ENCODE measurements around the gene DGKD.

The DGKD gene

DNA sequence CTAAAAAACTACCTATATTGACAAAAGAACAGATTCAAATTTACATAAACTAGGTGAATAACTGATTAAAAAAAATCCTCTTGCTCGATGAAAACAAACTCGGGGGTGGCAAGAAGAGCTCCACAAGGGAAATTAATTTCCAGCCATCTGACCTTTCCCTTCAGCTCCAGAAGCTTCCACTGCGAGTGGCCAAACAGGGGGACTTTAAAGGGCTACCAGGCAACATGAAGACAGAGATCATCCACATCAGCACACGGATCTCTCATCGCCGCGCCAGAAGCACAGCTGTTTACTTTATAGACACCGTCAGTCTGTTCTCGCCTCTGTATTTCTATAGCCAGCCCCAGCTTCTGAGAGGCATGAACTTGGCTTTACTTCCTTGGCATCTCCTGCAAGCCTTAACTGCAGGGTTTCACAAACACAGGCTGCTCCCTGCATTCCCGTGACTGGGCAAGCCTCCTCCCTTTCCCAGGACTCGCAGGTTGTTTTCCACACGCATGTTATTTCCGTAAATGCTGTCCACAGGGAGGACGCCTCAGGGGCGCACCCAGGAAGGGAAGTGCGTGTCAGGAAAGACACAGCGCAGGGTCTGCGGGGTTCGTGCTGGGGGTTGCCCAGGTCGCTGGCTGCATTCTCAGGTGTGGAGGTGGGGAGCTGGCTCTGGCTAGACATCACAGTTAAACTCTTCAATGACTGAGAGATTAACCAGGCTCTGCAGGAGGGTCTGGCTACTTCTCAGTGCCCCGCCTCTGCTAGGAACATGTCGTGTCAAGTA, 127.3 kb downstream of the DGKD start:
- DNase-seq, result peak; percentile 41

GRCh38 chr2:233482616-233483015, 128.3 kb downstream of the DGKD start:
- DNase-seq, result no peak

- no peak for DNase-seq
These were observed 131.4 kb downstream of the DGKD start for GRCh38 chr2:233485726-233486125.

DNA sequence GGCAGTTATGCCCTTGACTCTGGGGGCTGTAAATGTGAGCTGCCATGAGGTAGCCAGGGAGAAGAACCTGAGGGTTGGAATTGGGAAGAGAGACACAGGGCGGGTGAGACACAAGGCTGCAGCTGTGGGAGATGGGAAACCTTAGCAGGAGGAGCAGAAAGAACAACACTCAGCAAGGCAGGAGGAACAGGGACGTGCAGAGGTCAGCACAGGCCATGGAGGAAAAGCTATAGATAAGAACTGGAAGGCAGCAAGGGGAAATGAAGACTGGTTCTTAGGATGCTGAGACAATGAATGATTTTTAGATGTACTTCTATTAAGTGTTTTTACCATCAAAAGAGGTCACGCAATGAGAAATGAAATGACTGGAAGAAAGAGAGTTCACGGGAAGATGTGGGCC, 132.1 kb downstream of the DGKD start:
- DNase-seq, result no peak

DNA sequence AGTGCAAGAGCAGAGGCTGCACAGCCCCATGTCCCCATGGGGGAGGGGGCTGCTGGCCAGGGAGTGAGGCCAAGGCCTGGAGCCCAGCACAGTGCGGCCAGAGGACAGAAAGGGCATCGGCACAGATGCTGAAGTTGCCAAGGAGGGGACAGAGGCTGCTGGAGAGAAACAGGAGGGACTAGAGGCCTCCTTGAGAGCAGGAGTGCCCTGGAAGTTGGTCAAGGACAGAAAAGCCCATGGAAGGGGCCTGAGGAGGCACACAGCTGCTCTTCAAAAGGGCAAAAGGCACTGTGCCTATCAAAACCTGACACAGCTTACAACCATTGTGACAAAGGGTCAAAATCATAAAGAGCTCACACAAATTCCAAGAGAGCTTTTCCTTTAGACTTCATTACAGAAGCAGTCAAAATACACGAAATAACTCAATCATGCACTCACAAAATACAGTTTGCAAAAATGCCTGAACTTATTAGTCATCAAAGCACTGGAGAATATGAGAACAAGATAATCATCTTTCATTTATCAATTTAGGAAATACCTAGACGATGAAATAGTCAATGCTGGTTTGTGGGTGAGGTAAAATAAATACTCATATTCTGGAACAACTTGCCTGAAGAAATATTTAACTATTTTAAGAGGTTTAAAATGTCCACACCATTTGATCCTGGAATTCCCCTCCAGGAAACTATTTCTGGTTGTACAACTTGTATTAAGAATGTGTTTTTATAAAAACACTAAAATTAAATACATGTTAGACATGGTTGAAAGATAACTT, 132.7 kb downstream of the DGKD start:
- no peak for DNase-seq

DNA sequence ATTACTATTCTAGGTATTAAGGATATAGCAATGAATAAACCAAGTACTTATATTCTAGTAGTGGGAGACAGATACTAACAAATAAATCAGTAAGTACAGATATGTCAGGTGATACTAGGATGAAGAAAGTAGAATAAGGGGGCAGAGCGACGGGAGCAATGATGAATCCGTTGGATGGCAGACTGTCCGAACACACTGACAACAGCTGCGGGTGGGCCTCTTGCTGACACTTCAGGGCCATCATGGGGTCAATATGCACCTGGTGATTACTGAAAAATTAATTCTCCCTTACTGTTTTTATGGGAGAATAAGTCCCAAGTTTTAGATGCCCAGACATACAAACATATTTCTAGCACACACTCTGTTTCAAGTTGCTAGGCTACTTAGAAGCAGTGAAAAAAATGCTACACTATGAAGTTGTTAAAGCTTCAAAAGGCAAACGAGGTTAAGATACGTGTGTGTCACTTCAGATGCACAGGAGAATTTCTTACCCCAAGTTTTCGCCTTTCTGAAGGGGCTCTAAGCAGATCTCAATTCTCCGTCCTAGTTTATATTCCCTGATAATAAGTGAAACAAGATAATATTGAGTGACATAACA, 133.6 kb downstream of the DGKD start:
- no peak for DNase-seq

DNA sequence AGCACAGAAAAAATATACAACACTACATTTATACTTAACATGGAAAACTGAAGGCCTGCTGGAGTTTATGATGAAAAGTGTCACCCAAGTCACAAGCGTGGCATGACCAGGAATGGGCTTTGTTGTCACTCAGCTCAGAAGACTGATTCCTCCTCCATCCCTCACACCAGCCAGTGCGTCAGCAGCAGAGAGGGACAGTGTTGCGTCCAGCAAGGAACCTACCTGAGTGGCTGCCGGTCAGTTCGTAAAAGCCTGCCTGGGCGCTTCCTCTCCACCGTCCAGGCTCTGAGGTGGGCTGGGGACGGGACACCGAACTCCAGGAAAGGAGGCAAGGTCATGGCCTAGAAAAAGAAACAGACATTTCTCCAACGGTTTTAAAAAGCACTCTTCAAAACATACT, 134.8 kb downstream of the DGKD start:
- DNase-seq, result no peak

- DNase-seq, result no peak
These were observed 135.4 kb downstream of the DGKD start for GRCh38 chr2:233489666-233490065.

- no peak for DNase-seq
These were observed 136.5 kb downstream of the DGKD start for GRCh38 chr2:233490831-233491230.

DNA sequence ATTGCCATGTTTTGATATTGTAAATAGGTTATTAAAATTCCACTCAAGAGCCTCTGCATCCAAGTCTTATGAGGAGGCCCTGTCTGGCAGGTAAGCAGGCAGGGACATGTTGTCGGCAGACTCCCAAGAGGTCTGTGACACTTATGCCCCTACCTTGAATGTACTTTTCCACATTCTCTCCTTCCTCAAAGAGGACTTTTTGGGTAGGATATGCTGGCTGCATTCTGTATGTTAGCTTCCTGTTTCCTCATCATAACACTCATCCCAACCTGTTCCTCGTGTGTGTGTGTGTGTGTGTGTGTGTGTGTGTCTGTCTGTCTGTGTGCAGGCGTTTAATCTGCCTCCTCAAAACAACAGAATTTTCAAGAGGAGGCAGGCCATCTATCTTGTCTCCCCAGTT, 137.0 kb downstream of the DGKD start:
- DNase-seq, result no peak

GRCh38 chr2:233492078-233492477, 137.8 kb downstream of the DGKD start:
- DNase-seq, result no peak

DNA sequence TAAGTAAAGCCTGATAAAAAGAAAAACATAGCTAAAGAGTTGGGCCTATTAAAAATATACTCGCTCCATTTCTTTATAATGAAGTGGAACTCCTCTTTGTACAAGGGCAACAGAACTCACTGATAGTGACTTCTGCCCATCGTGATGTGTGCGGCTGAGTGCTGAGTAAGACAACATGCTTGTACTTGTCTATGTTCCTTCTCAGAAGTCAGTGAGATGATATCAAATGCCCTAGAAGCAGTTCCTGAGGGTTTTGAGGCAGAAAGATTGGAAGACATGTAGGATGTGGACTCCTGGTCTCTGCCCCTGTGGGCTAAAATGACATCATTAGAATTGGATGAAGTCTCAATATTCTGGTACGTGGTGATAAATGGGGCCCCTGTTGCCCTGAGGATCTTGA, 138.5 kb downstream of the DGKD start:
- no peak for DNase-seq

DNA sequence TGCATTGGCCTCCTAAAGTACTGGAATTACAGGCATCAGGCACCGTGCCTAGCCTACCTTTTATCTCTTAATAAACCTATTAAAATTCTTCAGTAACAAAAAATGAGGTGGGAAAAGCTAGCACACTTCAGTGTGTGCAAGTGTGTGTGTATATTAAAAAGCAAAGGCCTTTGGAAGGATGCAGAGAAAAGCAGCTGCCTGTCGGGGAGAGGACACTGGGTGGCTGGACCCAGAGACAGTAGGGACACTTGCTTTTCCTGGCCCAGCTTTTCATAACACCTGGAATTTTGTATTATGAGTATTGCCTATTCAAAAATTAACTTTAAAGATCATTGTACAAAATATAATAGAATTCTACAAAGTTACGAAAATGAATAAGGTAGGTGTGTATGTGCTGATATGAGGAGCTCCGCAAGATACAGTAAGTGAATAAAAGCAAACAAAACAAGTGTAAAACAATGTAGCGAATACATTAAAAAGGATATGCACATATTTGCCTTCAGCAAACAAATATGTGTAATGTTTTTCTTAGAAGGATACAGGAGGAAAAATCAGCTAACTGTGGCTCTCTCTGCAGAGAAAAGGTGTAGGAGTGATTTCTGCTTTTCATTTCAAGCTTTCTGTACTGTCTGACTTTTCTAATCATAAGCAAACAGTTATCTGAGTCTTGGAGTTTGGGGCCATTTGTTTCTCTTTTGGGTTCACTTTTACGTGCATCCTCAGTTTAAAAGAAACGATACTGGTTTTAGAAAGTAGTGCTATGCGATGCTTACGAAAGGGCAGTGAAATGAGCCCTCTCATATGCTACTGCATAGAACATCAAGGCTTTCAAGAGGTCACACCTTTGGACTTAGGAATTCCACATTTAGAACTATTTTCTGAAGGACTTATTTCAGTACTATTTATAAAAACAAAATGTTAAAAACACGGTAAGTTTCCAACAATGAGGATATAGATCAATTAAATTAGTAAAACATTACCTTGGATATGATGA, 141.5 kb downstream of the DGKD start:
- DNase-seq, result no peak

- no peak for DNase-seq
These were observed 143.4 kb downstream of the DGKD start for GRCh38 chr2:233497692-233498091.

- no peak for DNase-seq
These were observed 143.8 kb downstream of the DGKD start for GRCh38 chr2:233498126-233498525.

GRCh38 chr2:233499928-233500327, 145.6 kb downstream of the DGKD start:
- no peak for DNase-seq

- no peak for DNase-seq
These were observed 147.1 kb downstream of the DGKD start for GRCh38 chr2:233501198-233502076.

GRCh38 chr2:233503481-233503880, 149.2 kb downstream of the DGKD start:
- DNase-seq, result no peak

GRCh38 chr2:233503947-233504637, 149.8 kb downstream of the DGKD start:
- DNase-seq, result no peak

DNA sequence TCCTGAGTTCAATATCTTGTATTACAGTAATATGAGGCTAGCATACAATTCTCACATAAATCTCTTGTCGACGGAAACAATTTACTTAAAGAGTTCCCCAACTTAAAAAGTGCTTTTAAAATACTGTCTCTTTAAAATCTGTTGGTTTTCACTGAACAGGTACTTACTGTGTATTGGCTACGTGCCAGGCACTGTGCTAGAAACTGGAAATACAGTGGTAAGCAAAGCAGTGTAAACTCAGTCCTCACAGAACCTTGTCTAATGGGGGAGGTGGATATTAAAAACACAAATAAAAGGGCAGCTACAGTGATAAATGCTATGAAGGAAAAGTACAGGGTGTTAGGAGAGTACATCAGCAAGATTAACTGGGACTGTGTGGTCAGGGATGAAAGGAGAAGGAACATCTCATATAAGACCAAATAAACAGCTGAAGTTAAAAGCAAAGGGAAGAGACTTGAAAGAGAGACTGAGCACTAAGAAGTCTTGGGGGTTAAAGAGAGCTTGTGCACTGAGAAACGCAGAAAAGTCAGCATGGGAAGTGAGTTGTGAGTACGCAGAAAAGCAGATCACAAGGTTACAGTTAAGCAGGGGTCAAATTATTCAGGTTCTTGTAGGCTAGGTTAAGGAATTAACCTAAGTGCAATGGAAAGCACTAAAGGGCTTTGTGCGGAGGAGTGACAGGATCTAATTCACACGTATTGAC, 159.8 kb downstream of the DGKD start:
- DNase-seq, result no peak
